22Rv1 (cell line): ENCODE results near the gene SLC29A2.

ENCODE experiments used
- ZFX ChIP-seq: fragments of 450-650 bp; IDR thresholded peaks from 2 replicates; pipeline ENCODE4 v1.6.1; 2017; ENCODE audit warnings: antibody characterized with exemption, borderline replicate concordance
- TF ChIP-seq, protein P1 (sequence below): fragments of 450-650 bp; IDR thresholded peaks from 2 replicates; pipeline ENCODE4 v1.5.1; 2017; ENCODE audit warnings: mild to moderate bottlenecking

DNA sequence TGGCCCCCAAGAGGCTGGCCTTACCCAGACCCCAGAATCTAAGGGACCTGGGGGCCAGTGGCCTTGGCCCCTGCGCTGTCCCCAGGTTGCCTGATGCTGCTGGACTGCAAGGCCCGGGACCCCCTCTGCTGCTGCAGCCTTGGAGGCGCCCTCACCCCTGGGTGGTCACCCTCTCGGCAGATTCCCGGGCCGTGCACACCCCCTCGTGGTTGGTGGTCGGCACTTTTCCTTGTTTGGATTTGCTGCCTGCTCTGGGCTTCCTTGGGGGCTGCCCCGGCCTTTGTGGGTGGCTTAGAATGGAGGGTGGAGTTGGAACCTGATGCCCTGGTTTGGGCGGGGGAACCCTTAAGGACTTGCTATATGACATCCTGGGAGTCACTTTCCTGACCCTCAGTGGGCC lies 40.6 kb downstream of the SLC29A2 start:
- TF ChIP-seq, protein P1, sequence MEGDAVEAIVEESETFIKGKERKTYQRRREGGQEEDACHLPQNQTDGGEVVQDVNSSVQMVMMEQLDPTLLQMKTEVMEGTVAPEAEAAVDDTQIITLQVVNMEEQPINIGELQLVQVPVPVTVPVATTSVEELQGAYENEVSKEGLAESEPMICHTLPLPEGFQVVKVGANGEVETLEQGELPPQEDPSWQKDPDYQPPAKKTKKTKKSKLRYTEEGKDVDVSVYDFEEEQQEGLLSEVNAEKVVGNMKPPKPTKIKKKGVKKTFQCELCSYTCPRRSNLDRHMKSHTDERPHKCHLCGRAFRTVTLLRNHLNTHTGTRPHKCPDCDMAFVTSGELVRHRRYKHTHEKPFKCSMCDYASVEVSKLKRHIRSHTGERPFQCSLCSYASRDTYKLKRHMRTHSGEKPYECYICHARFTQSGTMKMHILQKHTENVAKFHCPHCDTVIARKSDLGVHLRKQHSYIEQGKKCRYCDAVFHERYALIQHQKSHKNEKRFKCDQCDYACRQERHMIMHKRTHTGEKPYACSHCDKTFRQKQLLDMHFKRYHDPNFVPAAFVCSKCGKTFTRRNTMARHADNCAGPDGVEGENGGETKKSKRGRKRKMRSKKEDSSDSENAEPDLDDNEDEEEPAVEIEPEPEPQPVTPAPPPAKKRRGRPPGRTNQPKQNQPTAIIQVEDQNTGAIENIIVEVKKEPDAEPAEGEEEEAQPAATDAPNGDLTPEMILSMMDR: no peak
- TF ChIP-seq ZFX: no peak
